Measurements from ENCODE around the gene ACTR2. TPM values are rescaled to one million over a fixed set of nuclear protein-coding genes. Genes with fewer than 3 reads are reported as not detected.
"Not testable (repeated sequence)": the region's sequence is repeated elsewhere in the genome, so short reads cannot be mapped to it uniquely, and the experiment has no call there.

ACTR2 gene
- total RNA-seq, 1 donor from 2014 or later = 188 TPM

DNA sequence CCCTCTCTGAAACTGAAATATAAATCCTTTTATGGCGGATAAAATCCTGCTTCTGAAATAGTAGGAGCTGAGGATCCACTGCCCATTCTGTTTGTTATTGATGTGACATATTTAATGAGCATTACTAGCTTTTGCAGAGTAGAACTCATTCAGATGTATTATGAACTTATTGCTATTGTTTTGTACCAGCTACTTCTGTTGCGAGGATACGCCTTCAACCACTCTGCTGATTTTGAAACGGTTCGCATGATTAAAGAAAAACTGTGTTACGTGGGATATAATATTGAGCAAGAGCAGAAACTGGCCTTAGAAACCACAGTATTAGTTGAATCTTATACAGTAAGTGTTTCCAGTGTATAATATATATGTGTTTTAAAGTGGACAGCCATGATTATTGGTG lies 27.7 kb downstream of the ACTR2 start:
- Mint-ChIP-seq H3K27ac (no peak overlapping the region), H3K36me3 (ENCODE audit: insufficient read depth) (peaks cover 28% of the 10 kb centered on the region), H3K9me3 (ENCODE audit: low read depth) (no peaks in the 10 kb centered on the region), H3K27me3 (no peaks in the 10 kb centered on the region), H3K4me3 (ENCODE audit: low read depth) (no peak overlapping the region), H3K4me1 (ENCODE audit: low read depth) (no peaks in the 10 kb centered on the region)
- DNase-seq (ENCODE audit: low spot score, unreplicated experiment) = no peak
- TF ChIP-seq, protein P1, sequence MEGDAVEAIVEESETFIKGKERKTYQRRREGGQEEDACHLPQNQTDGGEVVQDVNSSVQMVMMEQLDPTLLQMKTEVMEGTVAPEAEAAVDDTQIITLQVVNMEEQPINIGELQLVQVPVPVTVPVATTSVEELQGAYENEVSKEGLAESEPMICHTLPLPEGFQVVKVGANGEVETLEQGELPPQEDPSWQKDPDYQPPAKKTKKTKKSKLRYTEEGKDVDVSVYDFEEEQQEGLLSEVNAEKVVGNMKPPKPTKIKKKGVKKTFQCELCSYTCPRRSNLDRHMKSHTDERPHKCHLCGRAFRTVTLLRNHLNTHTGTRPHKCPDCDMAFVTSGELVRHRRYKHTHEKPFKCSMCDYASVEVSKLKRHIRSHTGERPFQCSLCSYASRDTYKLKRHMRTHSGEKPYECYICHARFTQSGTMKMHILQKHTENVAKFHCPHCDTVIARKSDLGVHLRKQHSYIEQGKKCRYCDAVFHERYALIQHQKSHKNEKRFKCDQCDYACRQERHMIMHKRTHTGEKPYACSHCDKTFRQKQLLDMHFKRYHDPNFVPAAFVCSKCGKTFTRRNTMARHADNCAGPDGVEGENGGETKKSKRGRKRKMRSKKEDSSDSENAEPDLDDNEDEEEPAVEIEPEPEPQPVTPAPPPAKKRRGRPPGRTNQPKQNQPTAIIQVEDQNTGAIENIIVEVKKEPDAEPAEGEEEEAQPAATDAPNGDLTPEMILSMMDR (IDR thresholded peaks at IDR 0.05; ENCODE audit: unreplicated experiment) = no peak

DNA sequence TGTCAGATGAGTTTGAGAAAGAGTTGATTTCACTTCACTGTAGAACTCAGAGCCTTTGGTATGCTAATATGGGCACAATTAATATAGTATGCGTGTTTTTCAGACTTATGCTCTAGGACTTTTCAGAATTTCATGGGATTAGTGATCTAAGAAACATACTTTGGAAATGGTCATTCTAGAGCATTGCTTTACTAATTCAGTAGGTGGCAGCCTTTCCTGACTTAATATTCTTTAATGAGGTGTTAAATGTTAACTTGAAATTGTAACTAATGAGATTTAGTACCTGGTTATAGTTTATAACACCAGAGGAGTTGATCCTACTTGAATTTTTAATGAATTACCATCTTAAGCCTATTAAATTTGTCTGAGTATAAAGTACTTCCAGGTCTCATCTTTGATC lies 28.4 kb downstream of the ACTR2 start:
- Mint-ChIP-seq H3K4me1 (ENCODE audit: low read depth) (no peaks in the 10 kb centered on the region), H3K27ac (no peak overlapping the region), H3K27me3 (no peaks in the 10 kb centered on the region), H3K4me3 (ENCODE audit: low read depth) (no peak overlapping the region), H3K36me3 (ENCODE audit: insufficient read depth) (peaks cover 28% of the 10 kb centered on the region), H3K9me3 (ENCODE audit: low read depth) (no peaks in the 10 kb centered on the region)
- no peak for DNase-seq (ENCODE audit: low spot score, unreplicated experiment)
- TF ChIP-seq, protein P1 (IDR thresholded peaks at IDR 0.05; ENCODE audit: unreplicated experiment) = peak; percentile 29

DNA sequence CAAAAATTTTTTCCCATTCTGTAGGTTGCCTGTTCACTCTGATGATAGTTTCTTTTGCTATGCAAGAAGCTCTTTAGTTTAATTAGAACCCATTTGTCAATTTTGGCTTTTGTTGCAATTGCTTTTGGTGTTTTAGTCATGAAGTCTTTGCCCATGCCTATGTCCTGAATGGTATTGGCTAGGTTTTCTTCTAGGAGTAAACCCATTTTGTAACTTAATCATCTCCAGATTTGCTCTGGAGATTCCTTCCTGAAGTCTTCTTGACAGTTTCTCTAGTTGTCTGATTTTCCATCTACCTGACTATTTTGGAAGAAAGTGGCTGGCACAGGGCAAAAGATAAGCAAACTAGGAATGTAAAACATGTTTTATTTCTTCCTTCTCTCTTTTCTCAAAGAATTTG lies 30.2 kb downstream of the ACTR2 start:
- H3K27me3 Mint-ChIP-seq; H3K27ac Mint-ChIP-seq; DNase-seq (ENCODE audit: low spot score, unreplicated experiment); H3K4me1 Mint-ChIP-seq (ENCODE audit: low read depth); H3K9me3 Mint-ChIP-seq (ENCODE audit: low read depth); H3K4me3 Mint-ChIP-seq (ENCODE audit: low read depth): not testable (repeated sequence)
- H3K36me3 Mint-ChIP-seq (ENCODE audit: insufficient read depth) = peaks cover 22% of the 10 kb centered on the region

DNA sequence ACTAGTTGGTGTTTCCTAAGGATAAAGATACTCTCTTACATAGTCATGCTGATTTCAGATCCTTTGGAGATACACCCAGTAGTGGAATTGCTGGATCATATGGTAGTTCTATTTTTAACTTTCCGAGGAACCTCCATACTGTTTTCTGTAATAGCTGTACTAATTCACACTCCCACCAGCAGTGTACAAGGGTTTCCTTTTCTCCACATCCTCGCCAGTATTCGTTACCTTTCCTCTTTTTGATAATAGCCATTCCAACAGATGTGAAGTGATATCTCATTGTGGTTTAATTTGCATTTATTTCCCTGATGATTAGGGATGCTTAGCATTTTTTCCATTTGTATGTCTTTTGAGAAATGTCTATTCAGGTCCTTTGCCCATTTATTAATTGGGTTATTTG lies 34.0 kb downstream of the ACTR2 start:
- Mint-ChIP-seq H3K4me1 (ENCODE audit: low read depth) (no peaks in the 10 kb centered on the region), H3K9me3 (ENCODE audit: low read depth) (no peaks in the 10 kb centered on the region), H3K27ac (peak overlapping the region; percentile 37), H3K4me3 (ENCODE audit: low read depth) (no peak overlapping the region), H3K27me3 (no peaks in the 10 kb centered on the region), H3K36me3 (ENCODE audit: insufficient read depth) (peaks cover 17% of the 10 kb centered on the region)
- TF ChIP-seq, protein P1 (IDR thresholded peaks at IDR 0.05; ENCODE audit: unreplicated experiment) = no peak
- DNase-seq (ENCODE audit: low spot score, unreplicated experiment) = no peak

DNA sequence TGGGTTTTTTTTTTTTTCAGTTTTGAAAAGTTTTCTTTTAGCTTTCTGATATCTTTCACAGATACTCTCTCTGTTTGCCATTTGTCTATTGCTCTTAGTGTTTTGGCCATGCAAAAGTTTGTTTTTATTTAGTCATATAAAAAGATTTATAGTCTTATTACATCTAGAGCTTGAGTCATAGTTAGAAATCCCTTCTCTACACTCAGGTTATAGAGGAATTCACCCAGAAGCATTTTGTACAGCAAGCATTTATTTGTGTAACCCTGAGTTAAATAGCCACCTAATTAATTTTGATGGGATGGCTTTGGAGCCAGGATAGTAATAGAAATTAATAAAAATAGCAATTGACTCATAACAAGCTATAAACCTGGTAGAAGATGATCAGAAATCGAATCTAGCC lies 35.6 kb downstream of the ACTR2 start:
- TF ChIP-seq, protein P1 (IDR thresholded peaks at IDR 0.05; ENCODE audit: unreplicated experiment) = no peak
- DNase-seq (ENCODE audit: low spot score, unreplicated experiment) = no peak
- Mint-ChIP-seq H3K4me3 (ENCODE audit: low read depth) (no peak overlapping the region), H3K27ac (no peak overlapping the region), H3K9me3 (ENCODE audit: low read depth) (no peaks in the 10 kb centered on the region), H3K36me3 (ENCODE audit: insufficient read depth) (peaks cover 9% of the 10 kb centered on the region), H3K4me1 (ENCODE audit: low read depth) (no peaks in the 10 kb centered on the region), H3K27me3 (no peaks in the 10 kb centered on the region)

DNA sequence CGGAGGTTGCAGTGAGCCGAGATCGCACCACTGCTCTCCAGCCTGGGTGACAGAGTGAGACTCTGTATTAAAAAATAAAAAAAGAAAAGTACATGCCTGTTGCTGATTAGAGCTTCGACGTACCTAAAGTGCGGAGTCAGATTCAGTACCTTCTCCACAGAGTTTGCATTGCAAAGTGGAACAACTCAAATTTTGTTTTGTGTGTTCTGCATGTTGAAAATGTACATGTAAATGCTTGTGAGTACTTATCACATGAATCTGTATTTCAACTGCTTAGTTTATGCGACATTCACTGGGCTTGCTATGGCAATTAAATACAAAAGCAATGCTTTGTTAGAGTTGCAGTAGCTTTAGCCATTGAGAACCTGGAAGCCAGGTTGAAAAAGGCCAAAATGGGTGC lies 36.4 kb downstream of the ACTR2 start:
- no peak for DNase-seq (ENCODE audit: low spot score, unreplicated experiment)
- H3K27me3 Mint-ChIP-seq = no peaks in the 10 kb centered on the region
- no peaks in the 10 kb centered on the region for H3K9me3 Mint-ChIP-seq (ENCODE audit: low read depth)
- H3K27ac Mint-ChIP-seq = no peak overlapping the region
- H3K36me3 Mint-ChIP-seq (ENCODE audit: insufficient read depth) = peaks cover 9% of the 10 kb centered on the region
- H3K4me1 Mint-ChIP-seq (ENCODE audit: low read depth) = no peaks in the 10 kb centered on the region
- no peak overlapping the region for H3K4me3 Mint-ChIP-seq (ENCODE audit: low read depth)
- TF ChIP-seq, protein P1 (IDR thresholded peaks at IDR 0.05; ENCODE audit: unreplicated experiment) = no peak

Measured in progenitor cell of endocrine pancreas (in vitro differentiated cells).